Brain microvascular endothelial cell (primary cell): Measurements from ENCODE around the gene NACC1.

Experiments used
- DNase-seq: peaks from one replicate; pipeline ENCODE4 v3.0.0-alpha.2; 2020
- H3K27ac ChIP-seq: fragments of 250-450 bp; sonication (Bioruptor Pico); 2 replicates; pipeline ENCODE4 v1.5.1; 2020; ENCODE audit warnings: mild to moderate bottlenecking, moderate library complexity
- H3K27me3 ChIP-seq: fragments of 250-450 bp; sonication (Bioruptor Pico); replicated peaks from 2 replicates; pipeline ENCODE4 v1.5.1; 2020; ENCODE audit warnings: mild to moderate bottlenecking
- H3K36me3 ChIP-seq: fragments of 250-450 bp; sonication (Bioruptor Pico); replicated peaks from 2 replicates; pipeline ENCODE4 v1.5.1; 2020; ENCODE audit warnings: mild to moderate bottlenecking
- H3K4me3 ChIP-seq: 2 replicates; pipeline ENCODE4 v1.5.1; 2011; ENCODE audit warnings: low read depth, mild to moderate bottlenecking, control low read depth, low read length, moderate library complexity
- CTCF ChIP-seq: IDR thresholded peaks from 2 replicates; pipeline ENCODE4 v1.5.1; 2011; ENCODE audit warnings: low read depth, mild to moderate bottlenecking, moderate library complexity, low read length, control low read depth, inconsistent platforms; ENCODE audit errors: missing control alignments
- in situ Hi-C: cut with HindIII; loops from 2 replicates; pipeline ENCODE4 v1.10.0; 2017; ENCODE audit warnings: low sequenced_read_pairs, low pct_ligation_motif_present

NACC1 gene

GRCh38 chr19:13104360-13104847 lies 13.7 kb upstream of the NACC1 start:
- Histone ChIP-seq H3K4me3 (no peak overlapping the region), H3K27me3 (no peaks in the 10 kb centered on the region), H3K27ac (no peak overlapping the region), H3K36me3 (peaks cover 19% of the 10 kb centered on the region)
- in situ Hi-C loops = no loop called here
- peak; percentile 79 for TF ChIP-seq CTCF
- DNase-seq = no peak

- no peaks in the 10 kb centered on the region for H3K27me3 ChIP-seq
- H3K27ac ChIP-seq = no peak overlapping the region
- no peak for DNase-seq
- TF ChIP-seq CTCF = no peak
- no peak overlapping the region for H3K4me3 ChIP-seq
- in situ Hi-C loops = no loop called here
- peaks cover 25% of the 10 kb centered on the region for H3K36me3 ChIP-seq
Measured at GRCh38 chr19:13104848-13105711, 13.0 kb upstream of the NACC1 start.

- H3K27me3 ChIP-seq = no peaks in the 10 kb centered on the region
- no peak overlapping the region for H3K4me3 ChIP-seq
- TF ChIP-seq CTCF = no peak
- peaks cover 47% of the 10 kb centered on the region for H3K36me3 ChIP-seq
- DNase-seq = no peak
- in situ Hi-C loops = no loop called here
- no peak overlapping the region for H3K27ac ChIP-seq
Measured at GRCh38 chr19:13109361-13110098, 8.5 kb upstream of the NACC1 start.

GRCh38 chr19:13110099-13110610 lies 7.9 kb upstream of the NACC1 start:
- no peak overlapping the region for H3K27ac ChIP-seq
- H3K36me3 ChIP-seq = peaks cover 43% of the 10 kb centered on the region
- H3K4me3 ChIP-seq = no peak overlapping the region
- no peak for DNase-seq
- in situ Hi-C loops = no loop called here
- TF ChIP-seq CTCF = no peak
- no peaks in the 10 kb centered on the region for H3K27me3 ChIP-seq

- no peak for TF ChIP-seq CTCF
- in situ Hi-C loops = no loop called here
- H3K27me3 ChIP-seq = no peaks in the 10 kb centered on the region
- DNase-seq = no peak
- H3K27ac ChIP-seq = no peak overlapping the region
- H3K36me3 ChIP-seq = peaks cover 37% of the 10 kb centered on the region
- no peak overlapping the region for H3K4me3 ChIP-seq
Measured at GRCh38 chr19:13112555-13112954, 5.5 kb upstream of the NACC1 start.
